ENCODE data around the gene GPATCH8. TPM values are rescaled to one million over a fixed set of nuclear protein-coding genes. Genes with fewer than 3 reads are reported as not detected.
"Not testable (repeated sequence)": the region's sequence is repeated elsewhere in the genome, so short reads cannot be mapped to it uniquely, and the experiment has no call there.

Gene GPATCH8
- total RNA-seq, 5 donors from 2014 or later (not counting 1 experiment from before 2014, with no cell fraction given), result 68.1 to 86.0 (median 69.0) TPM

- WGBS (ENCODE audit: insufficient coverage), result 100% methylated on average over 1 of the region's 2 CpGs
- H3K9me3 ChIP-seq, result no peaks in the 10 kb centered on the region
- no peak overlapping the region for H3K27ac ChIP-seq (ENCODE audit: low read length)
- no peaks in the 10 kb centered on the region for H3K9me3 Mint-ChIP-seq
- H3K36me3 Mint-ChIP-seq, result peaks cover 18% of the 10 kb centered on the region
- H3K27me3 ChIP-seq (replicated peaks in 1 of 2; ENCODE audit: control insufficient read depth in 2 of 2, extremely low read depth in 1 of 2, insufficient read depth in 2 of 2, low read length in 1 of 2), result no peaks in the 10 kb centered on the region
- H3K4me3 Mint-ChIP-seq, result no peak overlapping the region
- no peak overlapping the region for H3K27ac Mint-ChIP-seq
- no peaks in the 10 kb centered on the region for H3K27me3 Mint-ChIP-seq
- DNase-seq, result no peak
- peaks cover 0 to 9% (median 0%) of the 10 kb centered on the region in 3 donors for H3K4me1 Mint-ChIP-seq
- no peak overlapping the region for H3K4me3 ChIP-seq (ENCODE audit: control insufficient read depth in 1 of 2, extremely low read depth in 1 of 2, low read length in 1 of 2)
- no peaks in the 10 kb centered on the region for H3K4me1 ChIP-seq (ENCODE audit: control insufficient read depth in 1 of 2, extremely low read depth in 1 of 2, insufficient read depth in 2 of 2, low read length in 2 of 2)
- no peak for ATAC-seq (replicated peaks in 1 of 4)
- peaks cover 7 to 22% of the 10 kb centered on the region in 2 donors for H3K36me3 ChIP-seq (ENCODE audit: control insufficient read depth in 2 of 2, extremely low read depth in 1 of 2, insufficient read depth in 1 of 2, low read length in 1 of 2)
- ChIA-PET CTCF (interaction anchor here in 1 of 2 donors (0.6 kb wide), 1 partner anchor 589 kb away, joined by 4 read pairs; no protein-coding TSS in a partner anchor), POLR2A (no interaction called here)
These were observed 108.4 kb downstream of the GPATCH8 start for GRCh38 chr17:44394833-44395232.

DNA sequence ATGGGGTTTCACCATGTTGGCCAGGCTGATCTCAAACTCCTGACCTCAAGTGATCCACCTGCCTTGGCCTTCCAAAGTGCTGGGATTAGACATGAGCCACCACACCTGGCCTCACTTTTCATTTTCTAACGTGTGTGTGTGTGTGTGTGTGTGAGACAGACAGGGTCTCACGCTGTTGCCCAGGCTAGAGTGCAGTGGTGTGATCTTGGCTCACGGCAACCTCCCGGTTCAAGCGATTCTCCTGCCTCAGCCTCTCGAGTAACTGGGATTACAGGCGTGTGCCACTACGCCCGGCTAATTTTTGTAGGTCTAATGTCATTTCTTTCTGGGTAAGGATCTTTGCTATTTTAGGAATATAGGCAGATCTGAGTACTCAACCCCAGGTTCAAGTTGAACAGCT is 109.1 kb downstream of the GPATCH8 start:
- POLR2A ChIA-PET; H3K4me3 ChIP-seq (ENCODE audit: control insufficient read depth in 1 of 2, extremely low read depth in 1 of 2, low read length in 1 of 2); H3K4me3 Mint-ChIP-seq; ATAC-seq (replicated peaks in 1 of 4); H3K4me1 ChIP-seq (ENCODE audit: control insufficient read depth in 1 of 2, extremely low read depth in 1 of 2, insufficient read depth in 2 of 2, low read length in 2 of 2); DNase-seq; H3K27me3 Mint-ChIP-seq; H3K27ac ChIP-seq (ENCODE audit: low read length); H3K27me3 ChIP-seq (replicated peaks in 1 of 2; ENCODE audit: control insufficient read depth in 2 of 2, extremely low read depth in 1 of 2, insufficient read depth in 2 of 2, low read length in 1 of 2); H3K9me3 Mint-ChIP-seq; H3K27ac Mint-ChIP-seq; H3K9me3 ChIP-seq: not testable (repeated sequence)
- peaks cover 4 to 15% of the 10 kb centered on the region in 2 donors for H3K36me3 ChIP-seq (ENCODE audit: control insufficient read depth in 2 of 2, extremely low read depth in 1 of 2, insufficient read depth in 1 of 2, low read length in 1 of 2)
- Mint-ChIP-seq H3K36me3 (peaks cover 12% of the 10 kb centered on the region), H3K4me1 (peaks cover 2 to 16% (median 5%) of the 10 kb centered on the region in 3 donors)
- CTCF ChIA-PET, result interaction anchor here in 1 of 2 donors (0.6 kb wide), 1 partner anchor 589 kb away, joined by 4 read pairs; no protein-coding TSS in a partner anchor
- 100% methylated on average over 3 of the region's 9 CpGs for WGBS (ENCODE audit: insufficient coverage)

DNA sequence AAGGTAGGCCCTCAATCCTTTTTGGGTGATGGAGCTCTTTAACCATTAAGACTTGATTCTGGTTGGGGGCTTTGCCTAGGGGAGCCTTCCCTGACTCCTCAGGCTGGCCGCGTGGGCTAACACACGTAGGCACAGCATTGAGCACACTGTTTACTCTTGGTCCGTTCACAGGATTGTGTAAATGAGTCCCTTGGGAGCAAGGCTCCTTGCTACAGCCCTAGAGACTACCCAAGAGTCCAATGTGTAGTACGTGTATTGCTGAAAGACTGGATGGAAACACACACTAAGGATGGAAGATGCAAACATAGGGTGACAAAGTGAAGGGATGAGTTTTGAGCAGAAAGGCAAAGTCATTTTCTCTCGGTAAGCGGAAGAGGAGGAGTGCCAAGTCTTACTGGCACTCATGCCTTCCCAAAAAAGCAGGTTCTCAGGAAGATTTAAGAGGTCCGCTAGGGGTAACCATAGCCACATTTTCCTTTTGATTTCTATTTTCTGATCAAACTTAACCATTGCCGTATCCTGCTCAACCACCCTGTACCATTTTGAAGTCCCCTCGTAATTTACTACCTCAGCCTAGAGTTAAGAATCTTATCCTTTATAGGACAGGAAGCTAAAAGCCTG is 112.8 kb downstream of the GPATCH8 start:
- Histone ChIP-seq H3K36me3 (ENCODE audit: control insufficient read depth in 2 of 2, extremely low read depth in 1 of 2, insufficient read depth in 1 of 2, low read length in 1 of 2) (no peaks in the 10 kb centered on the region), H3K4me1 (ENCODE audit: control insufficient read depth in 1 of 2, extremely low read depth in 1 of 2, insufficient read depth in 2 of 2, low read length in 2 of 2) (peaks cover 0 to 10% of the 10 kb centered on the region in 2 experiments), H3K9me3 (no peaks in the 10 kb centered on the region), H3K27ac (ENCODE audit: low read length) (no peak overlapping the region), H3K27me3 (replicated peaks in 1 of 2; ENCODE audit: control insufficient read depth in 2 of 2, extremely low read depth in 1 of 2, insufficient read depth in 2 of 2, low read length in 1 of 2) (peaks cover 5 to 10% of the 10 kb centered on the region in 2 experiments), H3K4me3 (ENCODE audit: control insufficient read depth in 1 of 2, extremely low read depth in 1 of 2, low read length in 1 of 2) (no peak overlapping the region)
- Mint-ChIP-seq H3K4me3 (no peak overlapping the region), H3K4me1 (peaks cover 9 to 20% (median 15%) of the 10 kb centered on the region in 3 donors), H3K27ac (no peak overlapping the region), H3K9me3 (no peaks in the 10 kb centered on the region), H3K27me3 (peaks cover 5 to 6% of the 10 kb centered on the region in 2 donors), H3K36me3 (no peaks in the 10 kb centered on the region)
- ATAC-seq (replicated peaks in 1 of 4) (no peak), DNase-seq (no peak)
- CTCF ChIA-PET, result no interaction called here
- POLR2A ChIA-PET, result no interaction called here
- 100% methylated on average over 3 of the region's 10 CpGs for WGBS (ENCODE audit: insufficient coverage)

- ChIA-PET POLR2A (no interaction called here), CTCF (interaction anchor here in 1 of 2 donors (0.6 kb wide), 2 partner anchors 29 to 147 kb away, joined by 3 read pairs; no protein-coding TSS in a partner anchor)
- H3K4me1 ChIP-seq (ENCODE audit: control insufficient read depth in 1 of 2, extremely low read depth in 1 of 2, insufficient read depth in 2 of 2, low read length in 2 of 2), result peaks cover 2 to 15% of the 10 kb centered on the region in 2 experiments
- Mint-ChIP-seq H3K4me1 (peaks cover 13 to 21% (median 17%) of the 10 kb centered on the region in 3 donors), H3K4me3 (no peak overlapping the region), H3K27me3 (peaks cover 5 to 7% of the 10 kb centered on the region in 2 donors), H3K27ac (no peak overlapping the region), H3K36me3 (no peaks in the 10 kb centered on the region), H3K9me3 (no peaks in the 10 kb centered on the region)
- no peak for ATAC-seq (replicated peaks in 1 of 4)
- WGBS (ENCODE audit: insufficient coverage), result no CpG with 5 or more reads among the region's 6 CpGs
- DNase-seq, result peak in 5 of 35 experiments; percentile 5 to 36 (median 15)
- H3K4me3 ChIP-seq (ENCODE audit: control insufficient read depth in 1 of 2, extremely low read depth in 1 of 2, low read length in 1 of 2), result no peak overlapping the region
- no peaks in the 10 kb centered on the region for H3K9me3 ChIP-seq
- H3K27ac ChIP-seq (ENCODE audit: low read length), result no peak overlapping the region
- H3K27me3 ChIP-seq (replicated peaks in 1 of 2; ENCODE audit: control insufficient read depth in 2 of 2, extremely low read depth in 1 of 2, insufficient read depth in 2 of 2, low read length in 1 of 2), result peaks cover 5 to 15% of the 10 kb centered on the region in 2 experiments
- H3K36me3 ChIP-seq (ENCODE audit: control insufficient read depth in 2 of 2, extremely low read depth in 1 of 2, insufficient read depth in 1 of 2, low read length in 1 of 2), result no peaks in the 10 kb centered on the region
These were observed 113.4 kb downstream of the GPATCH8 start for GRCh38 chr17:44389723-44390202.

GRCh38 chr17:44389281-44389680 is 113.9 kb downstream of the GPATCH8 start, which contains the start of gene ITGA2B:
ITGA2B (minus strand) TSS chr17:44389649; CDS start chr17:44389473, 176 bp downstream.
- DNase-seq, result no peak
- Histone ChIP-seq H3K4me3 (ENCODE audit: control insufficient read depth in 1 of 2, extremely low read depth in 1 of 2, low read length in 1 of 2) (no peak within 1 kb of the TSS), H3K27me3 (replicated peaks in 1 of 2; ENCODE audit: control insufficient read depth in 2 of 2, extremely low read depth in 1 of 2, insufficient read depth in 2 of 2, low read length in 1 of 2) (peaks cover 5 to 20% of the 10 kb centered on the region in 2 experiments), H3K36me3 (ENCODE audit: control insufficient read depth in 2 of 2, extremely low read depth in 1 of 2, insufficient read depth in 1 of 2, low read length in 1 of 2) (no peaks in the 10 kb centered on the region), H3K27ac (ENCODE audit: low read length) (no peak within 1 kb of the TSS), H3K9me3 (no peaks in the 10 kb centered on the region), H3K4me1 (ENCODE audit: control insufficient read depth in 1 of 2, extremely low read depth in 1 of 2, insufficient read depth in 2 of 2, low read length in 2 of 2) (peaks cover 2 to 17% of the 10 kb centered on the region in 2 experiments)
- POLR2A ChIA-PET, result no interaction called here
- Mint-ChIP-seq H3K4me1 (peaks cover 13 to 26% (median 20%) of the 10 kb centered on the region in 3 donors), H3K27ac (no peak within 1 kb of the TSS), H3K4me3 (no peak within 1 kb of the TSS), H3K27me3 (peaks cover 5 to 7% of the 10 kb centered on the region in 2 donors), H3K36me3 (no peaks in the 10 kb centered on the region), H3K9me3 (no peaks in the 10 kb centered on the region)
- WGBS (ENCODE audit: insufficient coverage), result no CpG with 5 or more reads among the region's 1 CpG
- CTCF ChIA-PET, result interaction anchor here in 1 of 2 donors (0.6 kb wide), 2 partner anchors 28 to 147 kb away, joined by 3 read pairs; no protein-coding TSS in a partner anchor
- no peak for ATAC-seq (replicated peaks in 1 of 4)

- Mint-ChIP-seq H3K36me3 (no peaks in the 10 kb centered on the region), H3K4me3 (no peak overlapping the region), H3K9me3 (no peaks in the 10 kb centered on the region), H3K27ac (no peak overlapping the region), H3K27me3 (peaks cover 5 to 7% of the 10 kb centered on the region in 2 donors), H3K4me1 (peaks cover 13 to 27% (median 21%) of the 10 kb centered on the region in 3 donors)
- no peak overlapping the region for H3K4me3 ChIP-seq (ENCODE audit: control insufficient read depth in 1 of 2, extremely low read depth in 1 of 2, low read length in 1 of 2)
- H3K36me3 ChIP-seq (ENCODE audit: control insufficient read depth in 2 of 2, extremely low read depth in 1 of 2, insufficient read depth in 1 of 2, low read length in 1 of 2), result no peaks in the 10 kb centered on the region
- H3K4me1 ChIP-seq (ENCODE audit: control insufficient read depth in 1 of 2, extremely low read depth in 1 of 2, insufficient read depth in 2 of 2, low read length in 2 of 2), result peaks cover 2 to 17% of the 10 kb centered on the region in 2 experiments
- WGBS (ENCODE audit: insufficient coverage), result no CpG with 5 or more reads among the region's 2 CpGs
- no peaks in the 10 kb centered on the region for H3K9me3 ChIP-seq
- no peak overlapping the region for H3K27ac ChIP-seq (ENCODE audit: low read length)
- peaks cover 7 to 35% of the 10 kb centered on the region in 2 experiments for H3K27me3 ChIP-seq (replicated peaks in 1 of 2; ENCODE audit: control insufficient read depth in 2 of 2, extremely low read depth in 1 of 2, insufficient read depth in 2 of 2, low read length in 1 of 2)
- ChIA-PET CTCF (no interaction called here), POLR2A (no interaction called here)
- no peak for DNase-seq
- no peak for ATAC-seq (replicated peaks in 1 of 4)
These were observed 115.4 kb downstream of the GPATCH8 start for GRCh38 chr17:44387804-44388203.
